HEK293 (cell line): Measurements from ENCODE around the gene AK1.

Experiments
- CTCF ChIA-PET: fragments of 350-600 bp; formaldehyde crosslinking; extraction: SDS; loops from one replicate; lab custom pipeline; 2021; ENCODE audit warnings: antibody characterized with exemption; lab: Yijun Ruan, JAX
- POLR2A ChIA-PET: fragments of 300-600 bp; formaldehyde crosslinking; extraction: SDS; loops from one replicate; lab custom pipeline; 2020; ENCODE audit warnings: antibody characterized with exemption, inconsistent platforms; lab: Yijun Ruan, JAX
- H3K27ac ChIP-seq: fragments of 200-500 bp; sonication (Bioruptor generic); 2 replicates; pipeline ENCODE4 v1.5.1; 2014; ENCODE audit warnings: low read depth, low read length, control low read depth, inconsistent platforms; ENCODE audit errors: extremely low read depth
- H3K36me3 ChIP-seq, 2 experiments: fragments of 200-500 bp in 1 of 2; sonication (Bioruptor generic) in 1 of 2; 1 replicate in 1 of 2; 2 replicates in 1 of 2; pipeline ENCODE4 v1.5.1; 2014 to 2017; ENCODE audit warnings: inconsistent platforms in 2 of 2, low read length in 2 of 2; ENCODE audit not compliant: control insufficient read depth in 2 of 2, insufficient read depth in 1 of 2
- H3K4me1 ChIP-seq: fragments of 200-500 bp; sonication (Bioruptor generic); 2 replicates; pipeline ENCODE4 v1.5.1; 2014; ENCODE audit warnings: mild to moderate bottlenecking, low read length, inconsistent platforms; ENCODE audit not compliant: control insufficient read depth, insufficient read depth
- H3K4me3 ChIP-seq: 2 replicates; pipeline ENCODE4 v1.5.1; 2011; ENCODE audit warnings: low read depth, mild to moderate bottlenecking, control low read depth, low read length, moderate library complexity
- H3K9me3 ChIP-seq: fragments of 200-500 bp; sonication (Bioruptor generic); 2 replicates; pipeline ENCODE4 v1.5.1; 2014; ENCODE audit warnings: low read depth, low read length, inconsistent platforms; ENCODE audit not compliant: control insufficient read depth, insufficient read depth
- GLI4 ChIP-seq: fragments of 450-650 bp; formaldehyde crosslinking; IDR thresholded peaks from 2 replicates; pipeline ENCODE4 v1.5.1; 2016; ENCODE audit warnings: missing biosample characterization, missing genetic modification characterization
- GLIS1 ChIP-seq: fragments of 450-650 bp; formaldehyde crosslinking; IDR thresholded peaks from 2 replicates; pipeline ENCODE4 v1.5.1; 2016; ENCODE audit warnings: missing biosample characterization, missing genetic modification characterization
- PRDM1 ChIP-seq: fragments of 450-650 bp; formaldehyde crosslinking; IDR thresholded peaks from 2 replicates; pipeline ENCODE4; 2016; ENCODE audit warnings: missing biosample characterization, missing genetic modification characterization
- PRDM6 ChIP-seq: fragments of 450-650 bp; formaldehyde crosslinking; IDR thresholded peaks from 2 replicates; pipeline ENCODE4 v1.5.1; 2017; ENCODE audit warnings: missing biosample characterization, missing genetic modification characterization
- SP2 ChIP-seq: fragments of 450-650 bp; formaldehyde crosslinking; IDR thresholded peaks from 2 replicates; pipeline ENCODE4 v1.5.1; 2016; ENCODE audit warnings: missing biosample characterization, missing genetic modification characterization
- ZBTB21 ChIP-seq: fragments of 450-650 bp; formaldehyde crosslinking; IDR thresholded peaks from 2 replicates; pipeline ENCODE4 v1.5.1; 2017; ENCODE audit warnings: missing biosample characterization, missing genetic modification characterization
- ZNF133 ChIP-seq: fragments of 450-650 bp; formaldehyde crosslinking; IDR thresholded peaks from 2 replicates; pipeline ENCODE4 v1.5.1; 2016; ENCODE audit warnings: missing biosample characterization, missing genetic modification characterization
- ZNF138 ChIP-seq: fragments of 450-650 bp; formaldehyde crosslinking; IDR thresholded peaks from 2 replicates; pipeline ENCODE4 v1.5.1; 2016; ENCODE audit warnings: missing biosample characterization, missing genetic modification characterization, borderline replicate concordance
- ZNF221 ChIP-seq: fragments of 450-650 bp; formaldehyde crosslinking; IDR thresholded peaks from 2 replicates; pipeline ENCODE4 v1.5.1; 2017; ENCODE audit warnings: missing biosample characterization, missing genetic modification characterization, borderline replicate concordance
- ZNF223 ChIP-seq: fragments of 450-650 bp; formaldehyde crosslinking; IDR thresholded peaks from 2 replicates; pipeline ENCODE4 v1.5.1; 2016; ENCODE audit warnings: missing biosample characterization, missing genetic modification characterization
- ZNF335 ChIP-seq: fragments of 450-650 bp; formaldehyde crosslinking; conservative IDR thresholded peaks from 2 replicates; pipeline ENCODE4 v1.5.1; 2016; ENCODE audit warnings: missing biosample characterization, missing genetic modification characterization
- ZNF394 ChIP-seq: fragments of 450-650 bp; formaldehyde crosslinking; IDR thresholded peaks from 2 replicates; pipeline ENCODE4 v1.5.1; 2016; ENCODE audit warnings: missing biosample characterization, missing genetic modification characterization, mild to moderate bottlenecking, moderate library complexity, borderline replicate concordance
- ZNF473 ChIP-seq: fragments of 450-650 bp; formaldehyde crosslinking; IDR thresholded peaks from 2 replicates; pipeline ENCODE4 v1.5.1; 2017; ENCODE audit warnings: missing biosample characterization, missing genetic modification characterization
- ZNF580 ChIP-seq: fragments of 450-650 bp; formaldehyde crosslinking; IDR thresholded peaks from 2 replicates; pipeline ENCODE4 v1.5.1; 2016; ENCODE audit warnings: missing biosample characterization, missing genetic modification characterization
- ZNF626 ChIP-seq: fragments of 450-650 bp; sonication (Bioruptor Pico); formaldehyde crosslinking; IDR thresholded peaks from 2 replicates; pipeline ENCODE4 v1.5.1; 2018; ENCODE audit warnings: missing biosample characterization, missing genetic modification characterization, inconsistent platforms
- TF ChIP-seq, protein P1 (sequence below): fragments of 450-650 bp; formaldehyde crosslinking; IDR thresholded peaks from 2 replicates; pipeline ENCODE4 v1.5.1; 2016; ENCODE audit warnings: missing biosample characterization, missing genetic modification characterization
- TF ChIP-seq, protein P2 (sequence below): fragments of 450-650 bp; formaldehyde crosslinking; IDR thresholded peaks from 2 replicates; pipeline ENCODE4 v1.5.1; 2016; ENCODE audit warnings: missing biosample characterization, missing genetic modification characterization

The AK1 gene

GRCh38 chr9:127915325-127915752 lies 37.9 kb upstream of the AK1 start:
- Histone ChIP-seq H3K36me3 (peaks cover 0 to 26% of the 10 kb centered on the region in 2 experiments; a peak in 2 of 3 replicates), H3K4me1 (peaks cover 3% of the 10 kb centered on the region; the same call in 1 of the 2 replicates), H3K27ac (no peak overlapping the region), H3K9me3 (no peaks in the 10 kb centered on the region), H3K4me3 (no peak overlapping the region)
- ChIA-PET POLR2A (no interaction called here), CTCF (interaction anchor here (0.9 to 8.1 kb wide), 2 partner anchors 46 to 180 kb away, joined by 4 to 46 read pairs; partner anchors contain the start of gene TOR2A)
- TF ChIP-seq GLIS1 (tag by site-specific recombination) (peak; percentile 57), ZNF473 (no peak), ZNF394 (tag by site-specific recombination) (no peak), ZNF335 (tag by site-specific recombination) (0 out of 2 replicates have a peak, but pooled peaks have one; percentile 22)

- POLR2A ChIA-PET: interaction anchor here (0.7 kb wide), 1 partner anchor 158 kb away, joined by 5 read pairs; no protein-coding TSS in a partner anchor
- peaks cover 3% of the 10 kb centered on the region; the same call in 1 of the 2 replicates for H3K4me1 ChIP-seq
- TF ChIP-seq PRDM1 (tag by site-specific recombination) (no peak), GLI4 (tag by site-specific recombination) (no peak), ZBTB21 (tag by site-specific recombination) (no peak), ZNF133 (tag by site-specific recombination) (no peak), ZNF580 (tag by site-specific recombination) (no peak), ZNF223 (no peak), ZNF138 (tag by site-specific recombination) (no peak), SP2 (tag by site-specific recombination) (no peak), ZNF626 (no peak), ZNF221 (tag by site-specific recombination) (no peak), PRDM6 (tag by site-specific recombination) (no peak)
- TF ChIP-seq, protein P1, sequence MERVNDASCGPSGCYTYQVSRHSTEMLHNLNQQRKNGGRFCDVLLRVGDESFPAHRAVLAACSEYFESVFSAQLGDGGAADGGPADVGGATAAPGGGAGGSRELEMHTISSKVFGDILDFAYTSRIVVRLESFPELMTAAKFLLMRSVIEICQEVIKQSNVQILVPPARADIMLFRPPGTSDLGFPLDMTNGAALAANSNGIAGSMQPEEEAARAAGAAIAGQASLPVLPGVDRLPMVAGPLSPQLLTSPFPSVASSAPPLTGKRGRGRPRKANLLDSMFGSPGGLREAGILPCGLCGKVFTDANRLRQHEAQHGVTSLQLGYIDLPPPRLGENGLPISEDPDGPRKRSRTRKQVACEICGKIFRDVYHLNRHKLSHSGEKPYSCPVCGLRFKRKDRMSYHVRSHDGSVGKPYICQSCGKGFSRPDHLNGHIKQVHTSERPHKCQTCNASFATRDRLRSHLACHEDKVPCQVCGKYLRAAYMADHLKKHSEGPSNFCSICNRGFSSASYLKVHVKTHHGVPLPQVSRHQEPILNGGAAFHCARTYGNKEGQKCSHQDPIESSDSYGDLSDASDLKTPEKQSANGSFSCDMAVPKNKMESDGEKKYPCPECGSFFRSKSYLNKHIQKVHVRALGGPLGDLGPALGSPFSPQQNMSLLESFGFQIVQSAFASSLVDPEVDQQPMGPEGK: no peak
- TF ChIP-seq, protein P2, sequence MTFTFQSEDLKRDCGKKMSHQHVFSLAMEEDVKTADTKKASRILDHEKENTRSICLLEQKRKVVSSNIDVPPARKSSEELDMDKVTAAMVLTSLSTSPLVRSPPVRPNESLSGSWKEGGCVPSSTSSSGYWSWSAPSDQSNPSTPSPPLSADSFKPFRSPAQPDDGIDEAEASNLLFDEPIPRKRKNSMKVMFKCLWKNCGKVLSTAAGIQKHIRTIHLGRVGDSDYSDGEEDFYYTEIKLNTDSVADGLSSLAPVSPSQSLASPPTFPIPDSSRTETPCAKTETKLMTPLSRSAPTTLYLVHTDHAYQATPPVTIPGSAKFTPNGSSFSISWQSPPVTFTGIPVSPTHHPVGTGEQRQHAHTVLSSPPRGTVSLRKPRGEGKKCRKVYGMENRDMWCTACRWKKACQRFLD (tag by site-specific recombination): no peak
- no peak overlapping the region for H3K27ac ChIP-seq
- H3K36me3 ChIP-seq: peaks cover 0 to 31% of the 10 kb centered on the region in 2 experiments; a peak in 2 of 3 replicates
- CTCF ChIA-PET: interaction anchor here (0.6 to 1.6 kb wide), 7 partner anchors 8 to 791 kb away, joined by 3 to 7 read pairs (median 4); partner anchors contain the start of gene TOR2A
- no peaks in the 10 kb centered on the region for H3K9me3 ChIP-seq
- no peak overlapping the region for H3K4me3 ChIP-seq
Observed at GRCh38 chr9:127913682-127914081, 36.2 kb upstream of the AK1 start.
